Measurements from ENCODE around the gene KBTBD4.
A peak's percentile ranks its signal among the peaks of the same experiment; 100 is the strongest.

KBTBD4 gene

GRCh38 chr11:47589977-47590861 is 11.4 kb upstream of the KBTBD4 start:
- Histone ChIP-seq H3K27me3 (replicated peaks) (peaks cover 25% of the 10 kb centered on the region), H3K4me3 (ENCODE audit: low read depth, low read length) (peak overlapping the region; percentile 42), H3K36me3 (replicated peaks) (no peaks in the 10 kb centered on the region), H3K27ac (no peak overlapping the region)
- no peak for DNase-seq
- no peak for TF ChIP-seq CTCF (IDR thresholded peaks at IDR 0.05; ENCODE audit: low read depth, low read length, missing control alignments)
- in situ Hi-C loops (cut with HindIII; ENCODE audit: low pct_ligation_motif_present, low sequenced_read_pairs) = no loop called here

GRCh38 chr11:47589584-47589976 is 10.8 kb upstream of the KBTBD4 start:
- Histone ChIP-seq H3K27me3 (replicated peaks) (peaks cover 21% of the 10 kb centered on the region), H3K27ac (no peak overlapping the region), H3K4me3 (ENCODE audit: low read depth, low read length) (peak overlapping the region; percentile 42), H3K36me3 (replicated peaks) (peaks cover 5% of the 10 kb centered on the region)
- DNase-seq = no peak
- in situ Hi-C loops (cut with HindIII; ENCODE audit: low pct_ligation_motif_present, low sequenced_read_pairs) = no loop called here
- no peak for TF ChIP-seq CTCF (IDR thresholded peaks at IDR 0.05; ENCODE audit: low read depth, low read length, missing control alignments)

- in situ Hi-C loops (cut with HindIII; ENCODE audit: low pct_ligation_motif_present, low sequenced_read_pairs) = no loop called here
- peak overlapping the region; percentile 42 for H3K4me3 ChIP-seq (ENCODE audit: low read depth, low read length)
- no peak for DNase-seq
- no peak for TF ChIP-seq CTCF (IDR thresholded peaks at IDR 0.05; ENCODE audit: low read depth, low read length, missing control alignments)
- peaks cover 16% of the 10 kb centered on the region for H3K27me3 ChIP-seq (replicated peaks)
- H3K27ac ChIP-seq = no peak overlapping the region
- peaks cover 7% of the 10 kb centered on the region for H3K36me3 ChIP-seq (replicated peaks)
Observed at GRCh38 chr11:47589118-47589517, 10.3 kb upstream of the KBTBD4 start.

GRCh38 chr11:47587723-47588326 is 9.1 kb upstream of the KBTBD4 start:
- DNase-seq = no peak
- peaks cover 3% of the 10 kb centered on the region for H3K27me3 ChIP-seq (replicated peaks)
- H3K36me3 ChIP-seq (replicated peaks) = peaks cover 20% of the 10 kb centered on the region
- no peak overlapping the region for H3K27ac ChIP-seq
- in situ Hi-C loops (cut with HindIII; ENCODE audit: low pct_ligation_motif_present, low sequenced_read_pairs) = no loop called here
- H3K4me3 ChIP-seq (ENCODE audit: low read depth, low read length) = no peak overlapping the region
- no peak for TF ChIP-seq CTCF (IDR thresholded peaks at IDR 0.05; ENCODE audit: low read depth, low read length, missing control alignments)

GRCh38 chr11:47587039-47587716 is 8.4 kb upstream of the KBTBD4 start:
- in situ Hi-C loops (cut with HindIII; ENCODE audit: low pct_ligation_motif_present, low sequenced_read_pairs) = no loop called here
- Histone ChIP-seq H3K27me3 (replicated peaks) (no peaks in the 10 kb centered on the region), H3K36me3 (replicated peaks) (peaks cover 27% of the 10 kb centered on the region), H3K4me3 (ENCODE audit: low read depth, low read length) (no peak overlapping the region), H3K27ac (no peak overlapping the region)
- TF ChIP-seq CTCF (IDR thresholded peaks at IDR 0.05; ENCODE audit: low read depth, low read length, missing control alignments) = no peak
- DNase-seq = no peak

Data from brain microvascular endothelial cell (primary cell).